IMR-90 (cell line): Measurements from ENCODE around the gene VAT1L. TPM values are rescaled to one million over a fixed set of nuclear protein-coding genes. Genes with fewer than 3 reads are reported as not detected.

Experiments
- ATAC-seq: fragments of 200-7000 bp; cut with Tn5 transposase; 2 replicates; pipeline ENCODE4 v1.9.1; 2020; ENCODE audit warnings: low read depth, mild to moderate bottlenecking, moderate library complexity
- BruUV-seq: library from RNA; stranded (reverse); fragments of 400-500 nt; replicated peaks from 2 replicates; lab custom pipeline; 2021; lab: Mats Ljungman, UMichigan
- CTCF ChIA-PET: fragments of 300-600 bp; formaldehyde crosslinking; extraction: SDS; loops from one replicate; lab custom pipeline; 2021; ENCODE audit warnings: antibody characterized with exemption; lab: Yijun Ruan, JAX
- POLR2A ChIA-PET: fragments of 300-600 bp; sonication (Branson Sonifier 250); formaldehyde crosslinking; loops from one replicate; lab custom pipeline; 2022; ENCODE audit warnings: antibody characterized with exemption; ENCODE audit not compliant: unreplicated experiment; lab: Charles Lee
- DNase-seq: peaks from one replicate; pipeline ENCODE4 v3.0.0; 2013
- H2AFZ ChIP-seq: replicated peaks from 2 replicates; pipeline ENCODE3; 2013; ENCODE audit warnings: low read length, mild to moderate bottlenecking; ENCODE audit not compliant: poor library complexity
- H2AK5ac ChIP-seq: 2 replicates; pipeline ENCODE4 v1.6.1; 2013; ENCODE audit warnings: low read depth, low read length, inconsistent platforms
- H2AK9ac ChIP-seq: replicated peaks from 2 replicates; pipeline ENCODE3; 2013; ENCODE audit warnings: mild to moderate bottlenecking, low read depth, low read length, moderate library complexity; ENCODE audit not compliant: poor library complexity
- H2BK120ac ChIP-seq: 2 replicates; pipeline ENCODE4 v1.6.1; 2013; ENCODE audit warnings: low read depth, low read length, inconsistent platforms
- H2BK15ac ChIP-seq: 3 replicates; pipeline ENCODE4 v1.6.1; 2013; ENCODE audit warnings: low read depth, low read length, inconsistent platforms
- H2BK20ac ChIP-seq: 2 replicates; pipeline ENCODE4 v1.6.1; 2013; ENCODE audit warnings: low read depth, mild to moderate bottlenecking, inconsistent platforms, low read length, moderate library complexity
- H2BK5ac ChIP-seq: 2 replicates; pipeline ENCODE4 v1.6.1; 2013; ENCODE audit warnings: mild to moderate bottlenecking, low read depth, low read length, inconsistent platforms; ENCODE audit not compliant: poor library complexity, severe bottlenecking
- H3K14ac ChIP-seq: replicated peaks from 2 replicates; pipeline ENCODE4 v1.6.1; 2013; ENCODE audit warnings: low read depth, low read length, inconsistent platforms
- H3K18ac ChIP-seq: 2 replicates; pipeline ENCODE4 v1.6.1; 2013; ENCODE audit warnings: low read depth, low read length, control low read depth
- H3K23ac ChIP-seq: 2 replicates; pipeline ENCODE4 v1.6.1; 2013; ENCODE audit warnings: low read depth, low read length, inconsistent platforms
- H3K27ac ChIP-seq: 2 replicates; pipeline ENCODE4 v1.5.1; 2013; ENCODE audit warnings: mild to moderate bottlenecking, control low read depth, low read length; ENCODE audit not compliant: insufficient read depth
- H3K27me3 ChIP-seq: 2 replicates; pipeline ENCODE4 v1.6.1; 2013; ENCODE audit warnings: low read length; ENCODE audit not compliant: control insufficient read depth, insufficient read depth
- H3K36me3 ChIP-seq: 2 replicates; pipeline ENCODE4 v1.6.1; 2013; ENCODE audit warnings: low read length, mixed read lengths; ENCODE audit not compliant: control insufficient read depth, insufficient read depth
- H3K4ac ChIP-seq: 2 replicates; pipeline ENCODE4 v1.6.1; 2013; ENCODE audit warnings: low read depth, low read length, inconsistent platforms
- H3K4me1 ChIP-seq: 2 replicates; pipeline ENCODE4 v1.6.1; 2013; ENCODE audit warnings: low read length, mixed read lengths; ENCODE audit not compliant: control insufficient read depth, insufficient read depth
- H3K4me2 ChIP-seq: 2 replicates; pipeline ENCODE4 v1.6.1; 2013; ENCODE audit warnings: low read depth, mild to moderate bottlenecking, control low read depth, low read length, moderate library complexity
- H3K4me3 ChIP-seq: 2 replicates; pipeline ENCODE4 v1.5.1; 2013; ENCODE audit warnings: low read depth, mild to moderate bottlenecking, control low read depth, low read length, moderate library complexity; ENCODE audit not compliant: insufficient read depth
- H3K56ac ChIP-seq: 2 replicates; pipeline ENCODE4 v1.6.1; 2013; ENCODE audit warnings: low read length, inconsistent platforms; ENCODE audit not compliant: insufficient read depth; ENCODE audit errors: extremely low read depth
- H3K79me1 ChIP-seq, 2 experiments: 2 replicates each; pipeline ENCODE4 v1.6.1; 2013; ENCODE audit warnings: low read length in 2 of 2, inconsistent platforms in 1 of 2, low read depth in 1 of 2
- H3K9ac ChIP-seq: 2 replicates; pipeline ENCODE4 v1.6.1; 2013; ENCODE audit warnings: low read depth, low read length, control low read depth
- H3K9me1 ChIP-seq: 2 replicates; pipeline ENCODE4 v1.6.1; 2013; ENCODE audit warnings: low read length, inconsistent platforms; ENCODE audit not compliant: insufficient read depth
- H3K9me3 ChIP-seq: 2 replicates; pipeline ENCODE4 v1.6.1; 2013; ENCODE audit warnings: low read length; ENCODE audit not compliant: control insufficient read depth, insufficient read depth
- H4K20me1 ChIP-seq: 2 replicates; pipeline ENCODE4 v1.6.1; 2013; ENCODE audit warnings: low read length, inconsistent platforms; ENCODE audit not compliant: insufficient read depth
- H4K5ac ChIP-seq: 2 replicates; pipeline ENCODE4 v1.6.1; 2013; ENCODE audit warnings: mild to moderate bottlenecking, low read depth, low read length, control low read depth
- H4K8ac ChIP-seq, 2 experiments: 2 replicates each; pipeline ENCODE4 v1.6.1; 2013; ENCODE audit warnings: low read depth in 2 of 2, low read length in 2 of 2, control low read depth in 1 of 2, inconsistent platforms in 1 of 2
- H4K91ac ChIP-seq: 2 replicates; pipeline ENCODE4 v1.6.1; 2013; ENCODE audit warnings: low read depth, low read length, inconsistent platforms; ENCODE audit not compliant: insufficient read depth
- CEBPB ChIP-seq: IDR thresholded peaks from 2 replicates; pipeline ENCODE4 v1.6.1; 2012; ENCODE audit warnings: low read depth, low read length, improper control_type of control experiment
- ELK1 ChIP-seq: fragments of 150-350 bp; IDR thresholded peaks from 2 replicates; pipeline ENCODE4 v1.6.1; 2016; ENCODE audit warnings: low read depth, mild to moderate bottlenecking, low read length, moderate library complexity, borderline replicate concordance
- WGBS, 2 experiments: methylation state at CpG; one replicate each; pipeline versions ENCODE4 v1.1.5 to v1.1.7; 2013; ENCODE audit warnings: missing lambda C conversion rate in 2 of 2; ENCODE audit not compliant: insufficient read length in 1 of 2; ENCODE audit errors: extremely low coverage in 2 of 2; 5-methylcytosine and 5-hydroxymethylcytosine counted together
- dilution Hi-C: fragments of 300-500 bp; cut with HindIII; formaldehyde crosslinking; loops from one replicate; pipeline ENCODE4 v1.14.3; 2018; ENCODE audit warnings: low sequenced_read_pairs; ENCODE audit not compliant: unreplicated experiment
- in situ Hi-C: fragments of 300-500 bp; cut with MboI; formaldehyde crosslinking; loops from 3 replicates; pipeline ENCODE4 v1.14.3; 2019; ENCODE audit warnings: low sequenced_read_pairs, inconsistent platforms, mixed read lengths
- intact Hi-C: fragments of 100-400 bp; cut with micrococcal nuclease; formaldehyde crosslinking; loops from 2 replicates; pipeline ENCODE4 v1.10.0; 2022
- polyA plus RNA-seq, 3 experiments: library from polyadenylated mRNA; depleted of rRNA; stranded (reverse); fragments of >200 nt; gene quantifications; 2 replicates each; pipeline ENCODE4 v1.2.3, GENCODE V29; 2012; ENCODE audit warnings: low replicate concordance in 1 of 3
- total RNA-seq: library from RNA; depleted of rRNA; stranded (reverse); fragments of >200 nt; gene quantifications from 2 replicates; pipeline ENCODE4 v1.2.3, GENCODE V29; 2012

Gene VAT1L
- total and polyA plus RNA-seq, 2 of the 4 experiments (the other 2 are of a cell fraction) = 15.4 to 18.5 TPM

GRCh38 chr16:77840673-77841501 is 52.5 kb downstream of the VAT1L start:
- Histone ChIP-seq H3K14ac (peak overlapping the region; percentile 76; the same call in 1 of the 2 replicates), H3K79me1 (peaks cover 0 to 10% of the 10 kb centered on the region in 2 experiments; a peak in 2 of 4 replicates), H2BK20ac (peak overlapping the region; percentile 73), H3K9me1 (peaks cover 5% of the 10 kb centered on the region), H4K20me1 (no peaks in the 10 kb centered on the region), H2BK15ac (peak overlapping the region; percentile 3; the same call in 1 of the 3 replicates), H2AK5ac (peak overlapping the region; percentile 36; the same call in 1 of the 2 replicates), H3K27me3 (no peaks in the 10 kb centered on the region), H3K56ac (no peak overlapping the region), H3K9me3 (no peaks in the 10 kb centered on the region), H2BK120ac (peak overlapping the region; percentile 17), H3K23ac (peak overlapping the region; percentile 6; the same call in 1 of the 2 replicates), H3K36me3 (no peaks in the 10 kb centered on the region), H3K27ac (peak overlapping the region; percentile 57; the same call in 1 of the 2 replicates), H4K8ac (peak overlapping the region in 1 of 2 experiments; percentile 29; a peak in 1 of 4 replicates), H3K4me1 (peaks cover 20% of the 10 kb centered on the region), H3K9ac (peak overlapping the region; percentile 40; the same call in 1 of the 2 replicates), H3K18ac (peak overlapping the region; percentile 20), H4K5ac (0 out of 2 replicates have a peak overlapping the region, but pooled peaks have one; percentile 2), H2AK9ac (no peak overlapping the region), H2BK5ac (peak overlapping the region; percentile 43), H2AFZ (no peak overlapping the region), H4K91ac (peak overlapping the region; percentile 59), H3K4ac (peak overlapping the region; percentile 65), H3K4me3 (no peak overlapping the region), H3K4me2 (no peak overlapping the region)
- no TSS peak for BruUV-seq
- in situ Hi-C loops (no loop called here), intact Hi-C loops (loop anchor here (2.0 kb wide), 1 partner anchor 52 kb away; the partner anchor contains the start of gene VAT1L), dilution Hi-C loops (no loop called here)
- DNase-seq (peak; percentile 85), ATAC-seq (peak; percentile 75)
- ChIA-PET CTCF (interaction anchor here (0.6 to 1.0 kb wide), 2 partner anchors 59 to 129 kb away, joined by 3 to 6 read pairs; no protein-coding TSS in a partner anchor), POLR2A (no interaction called here)
- 94% methylated on average over 2 of the region's 6 CpGs; no CpG with 5 or more reads in 1 of the 2 experiments for WGBS, 2 experiments
- TF ChIP-seq CEBPB = peak; percentile 89
- TF ChIP-seq ELK1 = no peak
